HG02571 (cell line): ENCODE measurements around the gene PIEZO1.
"Not testable (repeated sequence)": the region's sequence is repeated elsewhere in the genome, so short reads cannot be mapped to it uniquely, and the experiment has no call there.

Experiments used
- ATAC-seq: cut with Tn5 transposase; IDR thresholded peaks from one replicate; pipeline ENCODE4 v1.9.1; 2021; ENCODE audit warnings: mild to moderate bottlenecking, moderate library complexity; ENCODE audit not compliant: unreplicated experiment

PIEZO1 gene

GRCh38 chr16:88785106-88785924 is at the start of gene PIEZO1:
Gene PIEZO1 (minus strand): TSS chr16:88785220. CDS start chr16:88784964, 256 bp downstream.
- no peak for ATAC-seq

- ATAC-seq = no peak
These were observed 49.6 kb upstream of the PIEZO1 start for GRCh38 chr16:88834670-88835069.

GRCh38 chr16:88833086-88833485 is 48.1 kb upstream of the PIEZO1 start:
- no peak for ATAC-seq

- ATAC-seq = no peak
These were observed 46.8 kb upstream of the PIEZO1 start for GRCh38 chr16:88831838-88832237.

GRCh38 chr16:88830783-88831182 is 45.8 kb upstream of the PIEZO1 start:
- ATAC-seq = no peak

- ATAC-seq = no peak
These were observed 45.2 kb upstream of the PIEZO1 start for GRCh38 chr16:88830258-88830657.

GRCh38 chr16:88828711-88829110 is 43.7 kb upstream of the PIEZO1 start:
- no peak for ATAC-seq

- ATAC-seq = no peak
These were observed 42.7 kb upstream of the PIEZO1 start for GRCh38 chr16:88827727-88828126.

- ATAC-seq = no peak
These were observed 41.2 kb upstream of the PIEZO1 start for GRCh38 chr16:88826070-88826840.

GRCh38 chr16:88825146-88825545 is 40.1 kb upstream of the PIEZO1 start:
- ATAC-seq = no peak

- no peak for ATAC-seq
These were observed 39.4 kb upstream of the PIEZO1 start for GRCh38 chr16:88824256-88825077.

GRCh38 chr16:88823646-88824045 is 38.6 kb upstream of the PIEZO1 start:
- ATAC-seq = not testable (repeated sequence)

GRCh38 chr16:88822281-88823040 is 37.4 kb upstream of the PIEZO1 start:
- no peak for ATAC-seq

GRCh38 chr16:88821168-88821850 is 36.3 kb upstream of the PIEZO1 start:
- ATAC-seq = no peak

GRCh38 chr16:88820385-88821025 is 35.5 kb upstream of the PIEZO1 start:
- no peak for ATAC-seq

GRCh38 chr16:88819126-88819525 is 34.1 kb upstream of the PIEZO1 start:
- no peak for ATAC-seq

GRCh38 chr16:88818575-88818874 is 33.5 kb upstream of the PIEZO1 start:
- no peak for ATAC-seq

- no peak for ATAC-seq
These were observed 33.0 kb upstream of the PIEZO1 start for GRCh38 chr16:88817785-88818574.
